Heart left ventricle (tissue), 16 donors: ENCODE results near the gene CACNA1G. TPM values are rescaled to one million over a fixed set of nuclear protein-coding genes. Genes with fewer than 3 reads are reported as not detected.

Source experiments
- ATAC-seq, 4 donors: fragments of 200-7000 bp; cut with Tn5 transposase; one replicate each; pipeline ENCODE4 v1.9.1; 2020 to 2022; ENCODE audit warnings: moderate library complexity in 4 of 4, mild to moderate bottlenecking in 3 of 4, moderate number of reproducible peaks in 1 of 4
- DNase-seq, 5 donors: peaks; one replicate each; pipeline ENCODE4 v3.0.0-alpha.2; 2020
- H3K27ac ChIP-seq, 12 donors: fragments of 200-600 bp; sonication (generic) in 4 of 12; one replicate each; pipeline versions ENCODE4 v1.5.0 to v1.8.0; 2016 to 2022; ENCODE audit warnings: mild to moderate bottlenecking in 2 of 12
- H3K27me3 ChIP-seq, 9 donors: fragments of 200-600 bp; sonication (generic) in 2 of 9; one replicate each; pipeline versions ENCODE4 v1.5.1 to v1.8.0; 2016 to 2022; ENCODE audit warnings: mild to moderate bottlenecking in 3 of 9
- H3K36me3 ChIP-seq, 9 donors: fragments of 200-600 bp; sonication (generic) in 2 of 9; one replicate each; pipeline versions ENCODE4 v1.5.0 to v1.8.0; 2018 to 2022; ENCODE audit warnings: mild to moderate bottlenecking in 2 of 9
- H3K4me1 ChIP-seq, 12 donors: fragments of 200-600 bp; sonication (generic) in 4 of 12; one replicate each; pipeline versions ENCODE4 v1.5.0 to v1.8.0; 2016 to 2022; ENCODE audit warnings: mild to moderate bottlenecking in 3 of 12
- H3K4me3 ChIP-seq, 12 donors: fragments of 200-600 bp; sonication (generic) in 4 of 12; one replicate each; pipeline versions ENCODE4 v1.5.0 to v1.8.0; 2017 to 2022; ENCODE audit warnings: mild to moderate bottlenecking in 9 of 12, moderate library complexity in 4 of 12
- H3K9me3 ChIP-seq, 12 donors: fragments of 200-600 bp; sonication (generic) in 4 of 12; one replicate each; pipeline versions ENCODE4 v1.5.0 to v1.8.0; 2016 to 2022; ENCODE audit warnings: mild to moderate bottlenecking in 1 of 12
- POLR2A ChIP-seq, 2 donors: fragments of 450-650 bp; IDR thresholded peaks; one replicate each; pipeline ENCODE4 v1.6.1; 2017; ENCODE audit warnings: antibody characterized with exemption in 2 of 2, mild to moderate bottlenecking in 2 of 2, moderate library complexity in 2 of 2
- WGBS, 4 donors: extraction: QIAGEN DNeasy Blood & Tissue Kit in 2 of 4; methylation state at CpG; one replicate each; pipeline versions ENCODE4 v1.1.5 to v1.1.7; 2013 to 2018; 5-methylcytosine and 5-hydroxymethylcytosine counted together
- intact Hi-C, 10 donors: fragments of 100-400 bp; cut with DNase I; formaldehyde crosslinking; loops; one replicate each; pipeline versions ENCODE4 v1.11.1 to v1.14.2; 2022
- polyA plus RNA-seq, 2 donors: library from polyadenylated mRNA; stranded (reverse); fragments of 200-250 nt; gene quantifications; one replicate each; pipeline ENCODE4 v1.2.3, GENCODE V29; 2013
- total RNA-seq, 9 donors: library from RNA; depleted of rRNA in 2 of 9; stranded (reverse); fragments of >200 nt in 2 of 9; fragmentation: NEBNext Ultra II Directional in 3 of 9; extraction: Animal tissue kit (Norgen Biotek cat#: 25700) in 3 of 9; gene quantifications; one replicate each; pipeline versions ENCODE4 v1.1.0 to v1.2.4, GENCODE V29; 2016 to 2023
- TF ChIP-seq, protein P1 (sequence below), 12 donors: fragments of 200-600 bp; sonication (generic) in 4 of 12; IDR thresholded peaks; one replicate each; pipeline versions ENCODE4 v1.5.0 to v1.8.0; 2018 to 2022; ENCODE audit warnings: antibody characterized with exemption in 12 of 12, mild to moderate bottlenecking in 5 of 12
- donor health status: ischemic (EF 13 %, LVEDD 7.1; RV severe dilation, severe dysfunction).
- donor health status: healthy with polysubstance abuse.
- donor health status: DM: no; HTN: yes; CAD: no.
- donor health status: DM: no; HTN: no; CAD: no.
- donor health status: ischemic (EF 25% LVEDD 6.9; RV normal size, moderate dysfunction).
- donor health status: ischemic (EF 25% LVEDD 5.7; RV mildly dilated, moderate dysfunction).
- donor health status: healthy.
- donor health status: DM: yes; HTN: yes; CAD: no.
- donor health status: ischemic (EF 35%, LVEDD 5.7; RV mildly dilated, moderate dysfunction).
- donor health status: nonischemic (EF 11% LVEDD 7.7; RV severe dilation, severe dysfunction).
- donor health status: DM: yes; HTN: yes; CAD: no.
- donor health status: PGD.
- donor health status: ischemic (EF 29% LVEDD 5.4; RV normal size, mild dysfunction).
- donor health status: nonischemic (EF 23%, LVEDD 6.1; RV moderate dilation, normal function).

The CACNA1G gene
- total and polyA plus RNA-seq, 11 donors = 0.02 to 0.48 (median 0.13) TPM; not detected in 1

GRCh38 chr17:50561746-50562141, 1.2 kb downstream of the CACNA1G start:
- intact Hi-C loops = loop anchor here in 1 of 10 donors (2.0 kb wide), 1 partner anchor 43 kb away; no protein-coding TSS in a partner anchor
- ATAC-seq = no peak
- TF ChIP-seq, protein P1, sequence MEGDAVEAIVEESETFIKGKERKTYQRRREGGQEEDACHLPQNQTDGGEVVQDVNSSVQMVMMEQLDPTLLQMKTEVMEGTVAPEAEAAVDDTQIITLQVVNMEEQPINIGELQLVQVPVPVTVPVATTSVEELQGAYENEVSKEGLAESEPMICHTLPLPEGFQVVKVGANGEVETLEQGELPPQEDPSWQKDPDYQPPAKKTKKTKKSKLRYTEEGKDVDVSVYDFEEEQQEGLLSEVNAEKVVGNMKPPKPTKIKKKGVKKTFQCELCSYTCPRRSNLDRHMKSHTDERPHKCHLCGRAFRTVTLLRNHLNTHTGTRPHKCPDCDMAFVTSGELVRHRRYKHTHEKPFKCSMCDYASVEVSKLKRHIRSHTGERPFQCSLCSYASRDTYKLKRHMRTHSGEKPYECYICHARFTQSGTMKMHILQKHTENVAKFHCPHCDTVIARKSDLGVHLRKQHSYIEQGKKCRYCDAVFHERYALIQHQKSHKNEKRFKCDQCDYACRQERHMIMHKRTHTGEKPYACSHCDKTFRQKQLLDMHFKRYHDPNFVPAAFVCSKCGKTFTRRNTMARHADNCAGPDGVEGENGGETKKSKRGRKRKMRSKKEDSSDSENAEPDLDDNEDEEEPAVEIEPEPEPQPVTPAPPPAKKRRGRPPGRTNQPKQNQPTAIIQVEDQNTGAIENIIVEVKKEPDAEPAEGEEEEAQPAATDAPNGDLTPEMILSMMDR (IDR thresholded peaks at IDR 0.05) = no peak
- TF ChIP-seq POLR2A (IDR thresholded peaks at IDR 0.05) = no peak
- Histone ChIP-seq H3K27ac (no peak overlapping the region), H3K27me3 (peaks cover 27 to 86% (median 53%) of the 10 kb centered on the region in 9 donors), H3K4me1 (peaks cover 12 to 50% (median 29%) of the 10 kb centered on the region in 12 donors), H3K4me3 (peak overlapping the region in 1 of 12 donors; percentile 65), H3K9me3 (no peaks in the 10 kb centered on the region), H3K36me3 (no peaks in the 10 kb centered on the region)
- WGBS, 4 donors = 2 to 7% (median 2%) methylated on average over 9 to 27 of the region's 27 CpGs
- no peak for DNase-seq

DNA sequence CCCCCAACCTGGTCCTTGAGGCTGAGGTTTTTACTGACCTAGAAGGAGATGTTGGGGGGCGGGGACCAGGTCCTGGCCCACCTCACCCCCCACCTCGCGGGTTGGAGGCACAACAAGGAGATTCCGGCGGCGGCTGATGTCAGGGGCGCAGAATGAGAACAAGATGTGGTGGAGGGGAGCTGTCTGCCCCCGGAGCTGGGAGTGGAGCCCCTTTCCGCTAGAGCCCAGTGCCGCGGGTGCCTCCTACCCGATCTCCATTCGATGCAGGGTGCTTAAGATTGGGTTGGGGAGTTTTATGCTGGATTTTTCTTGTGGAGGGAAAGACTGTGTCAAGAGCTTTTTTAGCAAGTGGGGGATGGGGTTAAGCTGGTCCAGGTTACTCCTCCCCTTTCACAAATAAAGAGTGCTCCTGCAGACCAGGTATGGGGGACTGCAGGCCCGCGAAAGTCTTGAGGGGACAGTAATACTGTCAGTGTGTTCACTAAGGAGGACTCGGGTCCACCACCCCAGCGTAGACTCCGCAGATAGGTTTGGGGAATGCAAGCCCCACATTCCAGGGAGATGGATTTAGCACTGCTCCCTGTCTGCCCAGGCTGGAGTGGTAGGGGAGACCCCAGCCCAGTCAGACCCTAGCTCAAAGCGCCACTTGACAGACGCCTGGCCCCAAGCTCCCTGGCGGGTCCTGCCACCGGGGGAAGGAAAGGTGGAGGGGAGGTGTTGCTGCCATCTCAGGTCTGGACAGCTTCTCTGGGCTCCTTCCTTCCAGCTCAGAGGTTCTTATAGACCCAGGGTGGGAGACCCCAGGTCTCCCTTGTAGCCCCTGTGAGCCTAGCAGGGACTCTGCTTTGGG, 2.0 kb downstream of the CACNA1G start:
- no peak overlapping the region for H3K4me3 ChIP-seq
- 32 to 53% (median 34%) methylated on average over 15 to 22 of the region's 22 CpGs for WGBS, 4 donors
- intact Hi-C loops = no loop called here
- DNase-seq = no peak
- no peak for ATAC-seq
- H3K9me3 ChIP-seq = no peaks in the 10 kb centered on the region
- H3K4me1 ChIP-seq = peaks cover 12 to 46% (median 29%) of the 10 kb centered on the region in 12 donors
- TF ChIP-seq, protein P1 (IDR thresholded peaks at IDR 0.05) = no peak
- TF ChIP-seq POLR2A (IDR thresholded peaks at IDR 0.05) = no peak
- H3K27ac ChIP-seq = no peak overlapping the region
- H3K27me3 ChIP-seq = peaks cover 27 to 83% (median 53%) of the 10 kb centered on the region in 9 donors
- no peaks in the 10 kb centered on the region for H3K36me3 ChIP-seq

- TF ChIP-seq POLR2A (IDR thresholded peaks at IDR 0.05) = no peak
- TF ChIP-seq, protein P1 (IDR thresholded peaks at IDR 0.05) = no peak
- Histone ChIP-seq H3K27ac (no peak overlapping the region), H3K4me3 (no peak overlapping the region), H3K4me1 (peaks cover 12 to 46% (median 29%) of the 10 kb centered on the region in 12 donors), H3K27me3 (peaks cover 27 to 81% (median 53%) of the 10 kb centered on the region in 9 donors), H3K36me3 (no peaks in the 10 kb centered on the region), H3K9me3 (no peaks in the 10 kb centered on the region)
- no peak for ATAC-seq
- intact Hi-C loops = no loop called here
- DNase-seq = no peak
- WGBS, 4 donors = 62 to 79% (median 70%) methylated on average over 4 of the region's 4 CpGs
Measured at GRCh38 chr17:50563092-50563511, 2.6 kb downstream of the CACNA1G start.

GRCh38 chr17:50564916-50565315, 4.4 kb downstream of the CACNA1G start:
- H3K4me1 ChIP-seq = peaks cover 9 to 31% (median 15%) of the 10 kb centered on the region in 12 donors
- H3K4me3 ChIP-seq = peak overlapping the region in 2 of 12 donors; percentile 10 to 12
- WGBS, 4 donors = 45 to 59% (median 46%) methylated on average over 18 to 19 of the region's 19 CpGs
- peaks cover 19 to 63% (median 41%) of the 10 kb centered on the region in 9 donors for H3K27me3 ChIP-seq
- no peaks in the 10 kb centered on the region for H3K36me3 ChIP-seq
- intact Hi-C loops = no loop called here
- H3K27ac ChIP-seq = peak overlapping the region in 1 of 12 donors; percentile 17
- ATAC-seq = peak in 3 of 4 donors; percentile 33 to 54 (median 37)
- TF ChIP-seq, protein P1 (IDR thresholded peaks at IDR 0.05) = no peak
- no peak for TF ChIP-seq POLR2A (IDR thresholded peaks at IDR 0.05)
- H3K9me3 ChIP-seq = no peaks in the 10 kb centered on the region
- DNase-seq = peak in 4 of 5 donors; percentile 64 to 81 (median 74)
